Measurements from ENCODE around the gene MUC15. TPM values are rescaled to one million over a fixed set of nuclear protein-coding genes. Genes with fewer than 3 reads are reported as not detected.

The MUC15 gene
- total and polyA plus RNA-seq, 2 experiments from 2014 or later: not detected

DNA sequence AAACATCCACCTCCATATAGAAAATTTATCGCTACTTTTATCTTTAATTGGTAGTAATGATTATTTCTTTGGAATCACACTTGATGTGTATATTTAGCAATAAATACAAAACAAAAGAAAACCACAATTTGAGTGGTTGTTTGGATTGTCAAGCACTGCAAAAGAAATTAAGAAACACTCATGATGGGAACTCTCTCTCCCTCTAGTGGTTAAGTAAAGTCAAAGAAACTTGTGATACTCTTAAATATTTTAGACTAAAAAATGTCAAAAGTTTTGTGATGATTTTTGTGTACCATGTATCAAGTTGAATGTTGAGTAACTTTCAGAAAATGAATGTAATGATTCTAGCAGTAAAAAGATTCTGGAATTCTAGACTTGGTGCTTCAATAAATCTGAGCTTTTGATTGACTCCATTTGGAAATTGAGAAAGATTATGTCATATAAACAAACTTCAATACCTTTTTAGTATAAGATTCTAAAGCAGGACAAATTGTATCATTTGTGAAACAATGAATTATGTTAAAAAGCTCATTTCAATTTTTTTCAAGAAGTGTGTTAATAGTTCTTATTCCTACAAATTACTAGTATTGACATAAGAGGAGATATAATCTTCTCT, 20.8 kb downstream of the MUC15 start (continued):
- TF ChIP-seq, protein P1, sequence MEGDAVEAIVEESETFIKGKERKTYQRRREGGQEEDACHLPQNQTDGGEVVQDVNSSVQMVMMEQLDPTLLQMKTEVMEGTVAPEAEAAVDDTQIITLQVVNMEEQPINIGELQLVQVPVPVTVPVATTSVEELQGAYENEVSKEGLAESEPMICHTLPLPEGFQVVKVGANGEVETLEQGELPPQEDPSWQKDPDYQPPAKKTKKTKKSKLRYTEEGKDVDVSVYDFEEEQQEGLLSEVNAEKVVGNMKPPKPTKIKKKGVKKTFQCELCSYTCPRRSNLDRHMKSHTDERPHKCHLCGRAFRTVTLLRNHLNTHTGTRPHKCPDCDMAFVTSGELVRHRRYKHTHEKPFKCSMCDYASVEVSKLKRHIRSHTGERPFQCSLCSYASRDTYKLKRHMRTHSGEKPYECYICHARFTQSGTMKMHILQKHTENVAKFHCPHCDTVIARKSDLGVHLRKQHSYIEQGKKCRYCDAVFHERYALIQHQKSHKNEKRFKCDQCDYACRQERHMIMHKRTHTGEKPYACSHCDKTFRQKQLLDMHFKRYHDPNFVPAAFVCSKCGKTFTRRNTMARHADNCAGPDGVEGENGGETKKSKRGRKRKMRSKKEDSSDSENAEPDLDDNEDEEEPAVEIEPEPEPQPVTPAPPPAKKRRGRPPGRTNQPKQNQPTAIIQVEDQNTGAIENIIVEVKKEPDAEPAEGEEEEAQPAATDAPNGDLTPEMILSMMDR (conservative IDR thresholded peaks at IDR 0.05; ENCODE audit: low read depth in 2 of 2): peak in 1 of 2 experiments; percentile 61; a peak in 3 of 4 replicates
- no peak for TF ChIP-seq EZH2phosphoT487 (IDR thresholded peaks at IDR 0.05; ENCODE audit: unreplicated experiment)

DNA sequence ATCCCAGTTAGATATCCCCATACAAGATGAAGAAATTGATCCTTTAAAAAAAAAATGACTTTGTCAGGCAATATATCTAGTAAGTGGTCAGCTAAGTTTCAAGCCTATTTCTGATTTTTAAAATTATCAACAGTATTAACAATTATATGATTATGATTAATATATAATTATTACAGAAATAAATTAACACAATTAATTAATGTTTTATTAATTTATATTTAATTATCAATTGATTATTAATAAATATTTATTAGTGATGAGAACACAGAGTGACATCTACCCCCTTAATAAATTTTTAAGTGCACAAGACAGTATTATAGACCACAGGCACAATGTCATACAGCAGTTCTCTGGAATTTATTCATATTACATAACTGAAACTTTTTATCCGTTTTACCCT, 22.0 kb downstream of the MUC15 start:
- H3F3A ChIP-seq (replicated peaks; ENCODE audit: low read depth): no peaks in the 10 kb centered on the region
- Mint-ChIP-seq H3K4me3 (no peak overlapping the region), H3K36me3 (ENCODE audit: low read depth) (no peaks in the 10 kb centered on the region), H3K4me1 (peaks cover 3% of the 10 kb centered on the region; the same call in 2 of the 3 replicates), H3K9me3 (no peaks in the 10 kb centered on the region), H3K27ac (no peak overlapping the region), H3K27me3 (ENCODE audit: insufficient read depth, low read depth, poor library complexity) (no peaks in the 10 kb centered on the region)
- no peak overlapping the region for H3K4me2 ChIP-seq
- no peaks in the 10 kb centered on the region for H3K4me1 ChIP-seq (ENCODE audit: insufficient read depth)
- DNase-seq (ENCODE audit: low spot score) (no peak), ATAC-seq (no peak)
- no peaks in the 10 kb centered on the region for H4K20me1 ChIP-seq (replicated peaks; ENCODE audit: insufficient read depth)
- no peaks in the 10 kb centered on the region for H3K79me2 ChIP-seq (replicated peaks; ENCODE audit: insufficient read depth)
- no peak overlapping the region for H3K27ac ChIP-seq (ENCODE audit: low read depth)
- H3K36me3 ChIP-seq (ENCODE audit: insufficient read depth): no peaks in the 10 kb centered on the region
- H3K27me3 ChIP-seq (ENCODE audit: insufficient read depth): no peaks in the 10 kb centered on the region
- H3K4me3 ChIP-seq: no peak overlapping the region
- no peak overlapping the region for H2AFZ ChIP-seq
- H3K9me2 ChIP-seq (ENCODE audit: insufficient read depth): no peaks in the 10 kb centered on the region
- no peak for TF ChIP-seq EZH2 (IDR thresholded peaks at IDR 0.05; ENCODE audit: low read depth, unreplicated experiment)
- no peak for TF ChIP-seq CREB1 (CRISPR knock-in tag; IDR thresholded peaks at IDR 0.05; ENCODE audit: low read depth)
- no peak for TF ChIP-seq STAT1 (IDR thresholded peaks at IDR 0.05; ENCODE audit: unreplicated experiment)
- TF ChIP-seq JUNB (IDR thresholded peaks at IDR 0.05; ENCODE audit: unreplicated experiment): no peak
- TF ChIP-seq, protein P2, sequence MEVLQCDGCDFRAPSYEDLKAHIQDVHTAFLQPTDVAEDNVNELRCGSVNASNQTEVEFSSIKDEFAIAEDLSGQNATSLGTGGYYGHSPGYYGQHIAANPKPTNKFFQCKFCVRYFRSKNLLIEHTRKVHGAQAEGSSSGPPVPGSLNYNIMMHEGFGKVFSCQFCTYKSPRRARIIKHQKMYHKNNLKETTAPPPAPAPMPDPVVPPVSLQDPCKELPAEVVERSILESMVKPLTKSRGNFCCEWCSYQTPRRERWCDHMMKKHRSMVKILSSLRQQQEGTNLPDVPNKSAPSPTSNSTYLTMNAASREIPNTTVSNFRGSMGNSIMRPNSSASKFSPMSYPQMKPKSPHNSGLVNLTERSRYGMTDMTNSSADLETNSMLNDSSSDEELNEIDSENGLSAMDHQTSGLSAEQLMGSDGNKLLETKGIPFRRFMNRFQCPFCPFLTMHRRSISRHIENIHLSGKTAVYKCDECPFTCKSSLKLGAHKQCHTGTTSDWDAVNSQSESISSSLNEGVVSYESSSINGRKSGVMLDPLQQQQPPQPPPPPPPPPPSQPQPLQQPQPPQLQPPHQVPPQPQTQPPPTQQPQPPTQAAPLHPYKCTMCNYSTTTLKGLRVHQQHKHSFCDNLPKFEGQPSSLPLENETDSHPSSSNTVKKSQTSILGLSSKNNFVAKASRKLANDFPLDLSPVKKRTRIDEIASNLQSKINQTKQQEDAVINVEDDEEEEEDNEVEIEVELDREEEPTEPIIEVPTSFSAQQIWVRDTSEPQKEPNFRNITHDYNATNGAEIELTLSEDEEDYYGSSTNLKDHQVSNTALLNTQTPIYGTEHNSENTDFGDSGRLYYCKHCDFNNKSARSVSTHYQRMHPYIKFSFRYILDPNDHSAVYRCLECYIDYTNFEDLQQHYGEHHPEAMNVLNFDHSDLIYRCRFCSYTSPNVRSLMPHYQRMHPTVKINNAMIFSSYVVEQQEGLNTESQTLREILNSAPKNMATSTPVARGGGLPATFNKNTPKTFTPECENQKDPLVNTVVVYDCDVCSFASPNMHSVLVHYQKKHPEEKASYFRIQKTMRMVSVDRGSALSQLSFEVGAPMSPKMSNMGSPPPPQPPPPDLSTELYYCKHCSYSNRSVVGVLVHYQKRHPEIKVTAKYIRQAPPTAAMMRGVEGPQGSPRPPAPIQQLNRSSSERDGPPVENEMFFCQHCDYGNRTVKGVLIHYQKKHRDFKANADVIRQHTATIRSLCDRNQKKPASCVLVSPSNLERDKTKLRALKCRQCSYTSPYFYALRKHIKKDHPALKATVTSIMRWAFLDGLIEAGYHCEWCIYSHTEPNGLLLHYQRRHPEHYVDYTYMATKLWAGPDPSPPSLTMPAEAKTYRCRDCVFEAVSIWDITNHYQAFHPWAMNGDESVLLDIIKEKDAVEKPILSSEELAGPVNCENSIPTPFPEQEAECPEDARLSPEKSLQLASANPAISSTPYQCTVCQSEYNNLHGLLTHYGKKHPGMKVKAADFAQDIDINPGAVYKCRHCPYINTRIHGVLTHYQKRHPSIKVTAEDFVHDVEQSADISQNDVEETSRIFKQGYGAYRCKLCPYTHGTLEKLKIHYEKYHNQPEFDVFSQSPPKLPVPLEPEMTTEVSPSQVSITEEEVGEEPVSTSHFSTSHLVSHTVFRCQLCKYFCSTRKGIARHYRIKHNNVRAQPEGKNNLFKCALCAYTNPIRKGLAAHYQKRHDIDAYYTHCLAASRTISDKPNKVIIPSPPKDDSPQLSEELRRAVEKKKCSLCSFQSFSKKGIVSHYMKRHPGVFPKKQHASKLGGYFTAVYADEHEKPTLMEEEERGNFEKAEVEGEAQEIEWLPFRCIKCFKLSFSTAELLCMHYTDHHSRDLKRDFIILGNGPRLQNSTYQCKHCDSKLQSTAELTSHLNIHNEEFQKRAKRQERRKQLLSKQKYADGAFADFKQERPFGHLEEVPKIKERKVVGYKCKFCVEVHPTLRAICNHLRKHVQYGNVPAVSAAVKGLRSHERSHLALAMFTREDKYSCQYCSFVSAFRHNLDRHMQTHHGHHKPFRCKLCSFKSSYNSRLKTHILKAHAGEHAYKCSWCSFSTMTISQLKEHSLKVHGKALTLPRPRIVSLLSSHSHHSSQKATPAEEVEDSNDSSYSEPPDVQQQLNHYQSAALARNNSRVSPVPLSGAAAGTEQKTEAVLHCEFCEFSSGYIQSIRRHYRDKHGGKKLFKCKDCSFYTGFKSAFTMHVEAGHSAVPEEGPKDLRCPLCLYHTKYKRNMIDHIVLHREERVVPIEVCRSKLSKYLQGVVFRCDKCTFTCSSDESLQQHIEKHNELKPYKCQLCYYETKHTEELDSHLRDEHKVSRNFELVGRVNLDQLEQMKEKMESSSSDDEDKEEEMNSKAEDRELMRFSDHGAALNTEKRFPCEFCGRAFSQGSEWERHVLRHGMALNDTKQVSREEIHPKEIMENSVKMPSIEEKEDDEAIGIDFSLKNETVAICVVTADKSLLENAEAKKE (CRISPR knock-in tag; IDR thresholded peaks at IDR 0.05): no peak
- TF ChIP-seq, protein P3, sequence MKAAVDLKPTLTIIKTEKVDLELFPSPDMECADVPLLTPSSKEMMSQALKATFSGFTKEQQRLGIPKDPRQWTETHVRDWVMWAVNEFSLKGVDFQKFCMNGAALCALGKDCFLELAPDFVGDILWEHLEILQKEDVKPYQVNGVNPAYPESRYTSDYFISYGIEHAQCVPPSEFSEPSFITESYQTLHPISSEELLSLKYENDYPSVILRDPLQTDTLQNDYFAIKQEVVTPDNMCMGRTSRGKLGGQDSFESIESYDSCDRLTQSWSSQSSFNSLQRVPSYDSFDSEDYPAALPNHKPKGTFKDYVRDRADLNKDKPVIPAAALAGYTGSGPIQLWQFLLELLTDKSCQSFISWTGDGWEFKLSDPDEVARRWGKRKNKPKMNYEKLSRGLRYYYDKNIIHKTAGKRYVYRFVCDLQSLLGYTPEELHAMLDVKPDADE (IDR thresholded peaks at IDR 0.05): no peak
- TF ChIP-seq, protein P4, sequence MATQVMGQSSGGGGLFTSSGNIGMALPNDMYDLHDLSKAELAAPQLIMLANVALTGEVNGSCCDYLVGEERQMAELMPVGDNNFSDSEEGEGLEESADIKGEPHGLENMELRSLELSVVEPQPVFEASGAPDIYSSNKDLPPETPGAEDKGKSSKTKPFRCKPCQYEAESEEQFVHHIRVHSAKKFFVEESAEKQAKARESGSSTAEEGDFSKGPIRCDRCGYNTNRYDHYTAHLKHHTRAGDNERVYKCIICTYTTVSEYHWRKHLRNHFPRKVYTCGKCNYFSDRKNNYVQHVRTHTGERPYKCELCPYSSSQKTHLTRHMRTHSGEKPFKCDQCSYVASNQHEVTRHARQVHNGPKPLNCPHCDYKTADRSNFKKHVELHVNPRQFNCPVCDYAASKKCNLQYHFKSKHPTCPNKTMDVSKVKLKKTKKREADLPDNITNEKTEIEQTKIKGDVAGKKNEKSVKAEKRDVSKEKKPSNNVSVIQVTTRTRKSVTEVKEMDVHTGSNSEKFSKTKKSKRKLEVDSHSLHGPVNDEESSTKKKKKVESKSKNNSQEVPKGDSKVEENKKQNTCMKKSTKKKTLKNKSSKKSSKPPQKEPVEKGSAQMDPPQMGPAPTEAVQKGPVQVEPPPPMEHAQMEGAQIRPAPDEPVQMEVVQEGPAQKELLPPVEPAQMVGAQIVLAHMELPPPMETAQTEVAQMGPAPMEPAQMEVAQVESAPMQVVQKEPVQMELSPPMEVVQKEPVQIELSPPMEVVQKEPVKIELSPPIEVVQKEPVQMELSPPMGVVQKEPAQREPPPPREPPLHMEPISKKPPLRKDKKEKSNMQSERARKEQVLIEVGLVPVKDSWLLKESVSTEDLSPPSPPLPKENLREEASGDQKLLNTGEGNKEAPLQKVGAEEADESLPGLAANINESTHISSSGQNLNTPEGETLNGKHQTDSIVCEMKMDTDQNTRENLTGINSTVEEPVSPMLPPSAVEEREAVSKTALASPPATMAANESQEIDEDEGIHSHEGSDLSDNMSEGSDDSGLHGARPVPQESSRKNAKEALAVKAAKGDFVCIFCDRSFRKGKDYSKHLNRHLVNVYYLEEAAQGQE (IDR thresholded peaks at IDR 0.05; ENCODE audit: unreplicated experiment): no peak
- TF ChIP-seq ZNF114 (CRISPR knock-in tag; IDR thresholded peaks at IDR 0.05): no peak

Data from GM23338 (cell line).